GM12872 (cell line): ENCODE results near the gene RYR1.

Experiments
- CTCF ChIP-seq: IDR thresholded peaks from 3 replicates; pipeline ENCODE4 v1.5.1; 2011; ENCODE audit warnings: low read depth, mild to moderate bottlenecking, low read length, moderate library complexity; ENCODE audit not compliant: insufficient read depth

RYR1 gene

DNA sequence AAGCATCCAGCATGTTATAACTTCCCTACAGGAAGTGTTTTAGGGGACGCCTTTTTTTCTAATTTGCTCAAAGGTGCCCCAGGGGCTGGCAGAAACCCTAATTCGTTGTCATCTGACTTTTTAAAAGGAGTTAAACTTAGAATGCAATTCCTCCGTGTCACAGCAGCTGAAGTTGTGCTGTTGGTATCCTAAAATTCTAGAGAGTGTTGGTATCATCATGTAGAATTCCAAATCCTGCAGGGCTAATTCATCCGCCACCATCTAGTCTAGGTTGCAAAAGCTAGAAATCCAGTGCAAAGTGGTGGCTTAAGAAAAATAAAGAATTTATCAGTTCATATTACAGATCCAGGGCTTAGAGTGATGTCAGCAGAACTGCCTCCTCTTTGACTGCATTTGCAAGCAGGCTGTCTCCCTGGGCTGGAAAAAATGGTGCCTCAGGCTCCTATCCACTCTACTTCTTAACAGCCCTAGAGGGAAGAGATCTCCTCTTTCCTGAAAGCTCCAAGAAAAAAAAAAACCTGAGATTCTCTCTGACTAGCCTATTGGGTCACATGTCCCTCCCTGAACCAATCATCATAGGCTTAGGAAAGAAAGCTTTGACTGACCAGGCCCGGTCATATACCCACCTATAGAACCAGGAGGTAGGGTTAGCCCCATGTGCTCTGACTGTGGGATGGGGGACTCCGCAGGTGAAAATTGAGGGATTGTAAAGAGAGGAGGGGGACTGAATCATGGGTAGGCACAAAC is 111.3 kb downstream of the RYR1 start:
- TF ChIP-seq CTCF: no peak

GRCh38 chr19:38545596-38545995 is 112.1 kb downstream of the RYR1 start:
- no peak for TF ChIP-seq CTCF

DNA sequence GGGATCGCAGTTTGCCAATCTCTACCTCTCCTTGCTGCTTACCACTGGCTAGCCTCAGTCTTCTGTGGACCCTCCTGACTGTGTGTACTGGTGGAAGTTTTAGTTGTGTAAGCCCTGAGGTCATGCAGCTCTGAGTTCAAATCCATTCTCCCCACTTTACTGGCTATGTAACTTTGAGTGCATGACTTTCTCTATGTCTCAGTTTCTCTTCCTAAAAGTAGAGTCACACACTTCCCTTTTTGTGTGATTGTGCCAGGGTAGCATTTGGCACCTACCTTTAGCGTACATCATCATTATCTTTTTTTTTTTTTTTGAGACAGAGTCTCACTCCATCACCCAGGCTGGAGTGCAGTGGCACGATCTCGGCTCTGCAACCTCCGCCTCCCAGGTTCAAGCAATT is 113.9 kb downstream of the RYR1 start:
- no peak for TF ChIP-seq CTCF

DNA sequence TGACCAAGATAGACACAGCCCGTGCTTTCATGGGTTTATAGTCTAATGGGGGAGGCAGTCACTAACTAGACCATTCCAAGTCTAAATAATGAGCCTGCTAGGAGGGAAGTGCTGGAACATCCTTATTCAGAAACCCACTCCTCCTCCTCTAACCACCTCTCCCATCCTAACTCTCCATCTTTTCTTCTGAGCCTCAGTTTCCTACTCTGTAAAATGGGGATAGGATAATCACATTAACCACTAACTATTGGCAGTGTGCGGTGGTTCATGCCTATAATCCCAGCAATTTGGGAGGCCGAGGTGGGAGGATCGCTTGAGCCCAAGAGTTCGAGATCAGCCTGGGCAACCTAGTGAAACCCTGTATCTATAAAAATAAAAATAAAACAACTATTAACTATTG is 115.6 kb downstream of the RYR1 start:
- no peak for TF ChIP-seq CTCF

DNA sequence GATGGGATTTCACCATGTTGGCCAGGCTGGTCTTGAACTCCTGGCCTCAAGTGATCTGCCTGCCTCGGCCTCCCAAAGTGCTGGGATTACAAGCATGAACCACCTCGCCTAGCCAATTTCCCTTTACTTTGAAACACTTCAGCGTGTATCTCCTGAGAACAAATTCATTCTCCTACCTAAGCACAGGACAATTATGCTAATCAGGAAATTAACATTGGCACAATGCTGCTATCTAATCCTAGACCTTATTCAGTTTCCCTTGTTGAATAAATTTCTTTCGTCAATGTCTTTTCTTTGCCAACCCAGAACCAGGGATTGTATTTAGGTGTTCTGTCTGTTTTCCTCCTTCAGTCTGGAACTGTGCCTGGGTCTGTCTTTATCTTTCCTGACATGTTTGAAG is 116.5 kb downstream of the RYR1 start:
- TF ChIP-seq CTCF: no peak

DNA sequence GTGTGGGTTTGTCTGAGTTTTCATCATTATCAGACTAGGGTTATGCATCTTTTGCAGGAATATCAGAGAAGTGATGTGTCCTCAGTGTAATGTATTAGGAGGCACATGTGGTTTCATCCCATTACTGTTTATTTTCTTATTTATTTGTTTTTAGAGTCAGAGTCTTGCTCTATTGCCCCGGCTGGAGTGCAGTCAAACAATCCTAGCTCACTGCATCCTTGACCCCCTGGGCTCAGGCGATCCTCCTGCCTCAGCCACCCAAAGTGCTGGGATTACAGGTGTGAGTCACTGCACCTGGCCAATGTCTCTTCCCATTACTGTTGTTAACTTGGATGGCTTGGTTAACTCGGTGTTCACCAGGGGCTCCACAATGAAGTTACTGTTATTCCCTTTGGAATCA is 116.9 kb downstream of the RYR1 start:
- TF ChIP-seq CTCF: no peak

- no peak for TF ChIP-seq CTCF
Observed at GRCh38 chr19:38551450-38551813, 117.9 kb downstream of the RYR1 start.
